MM.1S (cell line): ENCODE results near the gene ZNF710.

Experiments
- DNase-seq: peaks from one replicate; pipeline ENCODE4 v3.0.0-alpha.2; 2015
- H2AFZ ChIP-seq: fragments of 300-600 bp; sonication (generic); 2 replicates; pipeline ENCODE4 v1.6.0; 2016; ENCODE audit warnings: antibody characterized with exemption, low read length
- H3F3A ChIP-seq: fragments of 300-600 bp; sonication (generic); 2 replicates; pipeline ENCODE4 v1.6.1; 2016; ENCODE audit warnings: mild to moderate bottlenecking, antibody characterized with exemption, low read length, moderate library complexity, mixed read lengths; ENCODE audit not compliant: insufficient read depth
- H3K27ac ChIP-seq: fragments of 300-600 bp; sonication (generic); 2 replicates; pipeline ENCODE4 v1.5.1; 2016; ENCODE audit warnings: mild to moderate bottlenecking, low read length
- H3K27me3 ChIP-seq: fragments of 300-600 bp; sonication (generic); replicated peaks from 2 replicates; pipeline ENCODE4 v1.6.0; 2016; ENCODE audit warnings: low read length; ENCODE audit not compliant: insufficient read depth
- H3K36me3 ChIP-seq: fragments of 300-600 bp; sonication (generic); replicated peaks from 2 replicates; pipeline ENCODE4 v1.6.1; 2016; ENCODE audit warnings: mild to moderate bottlenecking, low read length, mixed read lengths; ENCODE audit not compliant: insufficient read depth
- H3K4me1 ChIP-seq: fragments of 300-600 bp; sonication (generic); 2 replicates; pipeline ENCODE4 v1.6.1; 2016; ENCODE audit warnings: low read length, mixed read lengths
- H3K4me2 ChIP-seq: fragments of 300-600 bp; sonication (generic); 2 replicates; pipeline ENCODE4 v1.6.0; 2016; ENCODE audit warnings: low read depth, low read length
- H3K4me3 ChIP-seq: fragments of 300-600 bp; sonication (generic); 2 replicates; pipeline ENCODE4 v1.5.1; 2016; ENCODE audit warnings: low read length, mixed read lengths
- H3K79me2 ChIP-seq: fragments of 300-600 bp; sonication (generic); 2 replicates; pipeline ENCODE4 v1.6.1; 2016; ENCODE audit warnings: mixed run types, low read length, mixed read lengths
- H3K9ac ChIP-seq: fragments of 300-600 bp; sonication (generic); 2 replicates; pipeline ENCODE4 v1.6.1; 2016; ENCODE audit warnings: low read length, mixed read lengths
- H3K9me2 ChIP-seq: fragments of 300-600 bp; sonication (generic); replicated peaks from 2 replicates; pipeline ENCODE4 v1.6.1; 2016; ENCODE audit warnings: mild to moderate bottlenecking, low read length, mixed read lengths; ENCODE audit not compliant: insufficient read depth
- H3K9me3 ChIP-seq: fragments of 300-600 bp; sonication (generic); replicated peaks from 2 replicates; pipeline ENCODE4 v1.6.1; 2016; ENCODE audit warnings: mild to moderate bottlenecking, low read length, mixed read lengths; ENCODE audit not compliant: insufficient read depth
- H4K20me1 ChIP-seq: fragments of 300-600 bp; sonication (generic); 2 replicates; pipeline ENCODE4 v1.6.1; 2016; ENCODE audit warnings: mild to moderate bottlenecking, low read length, moderate library complexity, mixed read lengths; ENCODE audit not compliant: insufficient read depth
- EZH2 ChIP-seq: fragments of 300-600 bp; sonication (generic); optimal IDR thresholded peaks from 2 replicates; pipeline ENCODE3; 2017; ENCODE audit warnings: low read depth, mild to moderate bottlenecking, antibody characterized with exemption, low read length, mixed read lengths
- EZH2phosphoT487 ChIP-seq: fragments of 300-600 bp; sonication (generic); IDR thresholded peaks from 2 replicates; pipeline ENCODE4 v1.6.1; 2018; ENCODE audit warnings: antibody characterized with exemption, low read length
- TF ChIP-seq, protein P1 (sequence below): fragments of 300-600 bp; sonication (generic); IDR thresholded peaks from 2 replicates; pipeline ENCODE4 v1.5.1; 2016; ENCODE audit warnings: antibody characterized with exemption, low read length, mixed read lengths

Gene ZNF710

GRCh38 chr15:90087454-90088154, 86.5 kb downstream of the ZNF710 start:
- Histone ChIP-seq H3K9me2 (no peaks in the 10 kb centered on the region), H3K79me2 (peaks cover 69% of the 10 kb centered on the region), H3K4me1 (peaks cover 21% of the 10 kb centered on the region), H3K9ac (no peak overlapping the region), H4K20me1 (no peaks in the 10 kb centered on the region), H3K27ac (no peak overlapping the region), H3K27me3 (no peaks in the 10 kb centered on the region), H3K4me2 (no peak overlapping the region), H3K4me3 (no peak overlapping the region), H3F3A (peaks cover 22% of the 10 kb centered on the region; the same call in 1 of the 2 replicates), H3K9me3 (no peaks in the 10 kb centered on the region), H2AFZ (no peak overlapping the region), H3K36me3 (no peaks in the 10 kb centered on the region; the same call in 1 of the 2 replicates)
- no peak for DNase-seq
- TF ChIP-seq EZH2phosphoT487 (no peak), EZH2 (no peak)
- TF ChIP-seq, protein P1, sequence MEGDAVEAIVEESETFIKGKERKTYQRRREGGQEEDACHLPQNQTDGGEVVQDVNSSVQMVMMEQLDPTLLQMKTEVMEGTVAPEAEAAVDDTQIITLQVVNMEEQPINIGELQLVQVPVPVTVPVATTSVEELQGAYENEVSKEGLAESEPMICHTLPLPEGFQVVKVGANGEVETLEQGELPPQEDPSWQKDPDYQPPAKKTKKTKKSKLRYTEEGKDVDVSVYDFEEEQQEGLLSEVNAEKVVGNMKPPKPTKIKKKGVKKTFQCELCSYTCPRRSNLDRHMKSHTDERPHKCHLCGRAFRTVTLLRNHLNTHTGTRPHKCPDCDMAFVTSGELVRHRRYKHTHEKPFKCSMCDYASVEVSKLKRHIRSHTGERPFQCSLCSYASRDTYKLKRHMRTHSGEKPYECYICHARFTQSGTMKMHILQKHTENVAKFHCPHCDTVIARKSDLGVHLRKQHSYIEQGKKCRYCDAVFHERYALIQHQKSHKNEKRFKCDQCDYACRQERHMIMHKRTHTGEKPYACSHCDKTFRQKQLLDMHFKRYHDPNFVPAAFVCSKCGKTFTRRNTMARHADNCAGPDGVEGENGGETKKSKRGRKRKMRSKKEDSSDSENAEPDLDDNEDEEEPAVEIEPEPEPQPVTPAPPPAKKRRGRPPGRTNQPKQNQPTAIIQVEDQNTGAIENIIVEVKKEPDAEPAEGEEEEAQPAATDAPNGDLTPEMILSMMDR: no peak

DNA sequence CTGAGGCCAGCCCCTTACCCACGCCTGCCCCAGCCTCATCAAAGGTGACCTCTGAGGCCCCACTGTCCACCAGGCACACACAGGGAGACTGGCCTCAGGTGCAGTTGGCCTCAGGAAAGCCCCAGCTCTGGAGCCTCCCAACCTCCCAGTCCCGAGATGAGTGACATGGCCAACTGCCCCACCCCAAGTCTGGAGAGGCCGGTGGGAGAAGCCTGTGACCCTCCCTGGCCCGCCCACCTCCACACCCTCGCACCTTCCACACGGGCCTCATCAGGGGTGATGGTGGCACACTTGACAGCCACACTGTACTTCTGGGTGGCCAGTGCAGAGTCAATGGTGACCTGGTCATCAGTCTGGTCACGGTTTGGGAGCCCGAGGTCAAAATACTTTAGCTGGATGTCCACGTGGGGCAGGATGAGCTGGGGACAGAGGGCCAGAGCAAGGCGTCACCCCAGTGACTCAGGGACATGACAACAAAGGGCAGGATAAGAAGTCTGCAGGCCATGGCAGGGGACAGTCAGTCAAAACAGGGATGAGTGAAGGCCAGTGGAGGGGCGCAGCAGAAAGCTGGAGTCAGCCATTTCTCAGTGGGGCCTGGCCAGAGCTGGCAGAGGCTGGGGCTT, 89.2 kb downstream of the ZNF710 start:
- Histone ChIP-seq H3K27me3 (no peaks in the 10 kb centered on the region), H3K79me2 (peaks cover 77% of the 10 kb centered on the region), H2AFZ (no peak overlapping the region), H3K4me2 (no peak overlapping the region), H3K4me1 (peaks cover 23% of the 10 kb centered on the region), H3F3A (peaks cover 24% of the 10 kb centered on the region), H3K27ac (no peak overlapping the region), H3K36me3 (no peaks in the 10 kb centered on the region), H3K9ac (no peak overlapping the region), H4K20me1 (no peaks in the 10 kb centered on the region), H3K4me3 (no peak overlapping the region), H3K9me3 (no peaks in the 10 kb centered on the region), H3K9me2 (no peaks in the 10 kb centered on the region)
- TF ChIP-seq EZH2phosphoT487 (no peak), EZH2 (no peak)
- TF ChIP-seq, protein P1: no peak
- no peak for DNase-seq

GRCh38 chr15:90091156-90091931, 90.2 kb downstream of the ZNF710 start:
- no peak for TF ChIP-seq EZH2phosphoT487
- no peaks in the 10 kb centered on the region for H3K9me2 ChIP-seq
- H3F3A ChIP-seq: peaks cover 33% of the 10 kb centered on the region
- H3K36me3 ChIP-seq: no peaks in the 10 kb centered on the region
- no peaks in the 10 kb centered on the region for H3K9me3 ChIP-seq
- H3K4me3 ChIP-seq: no peak overlapping the region
- peaks cover 76% of the 10 kb centered on the region for H3K79me2 ChIP-seq
- no peak overlapping the region for H3K4me2 ChIP-seq
- no peak overlapping the region for H3K27ac ChIP-seq
- no peak overlapping the region for H2AFZ ChIP-seq
- H3K9ac ChIP-seq: no peak overlapping the region
- H4K20me1 ChIP-seq: no peaks in the 10 kb centered on the region
- H3K4me1 ChIP-seq: peaks cover 29% of the 10 kb centered on the region
- H3K27me3 ChIP-seq: no peaks in the 10 kb centered on the region
- no peak for DNase-seq
